HG02973 (cell line): Measurements from ENCODE around the gene LRP5.

Source experiments
- ATAC-seq: cut with Tn5 transposase; IDR thresholded peaks from one replicate; pipeline ENCODE4 v1.9.1; 2021; ENCODE audit warnings: moderate library complexity; ENCODE audit not compliant: unreplicated experiment

LRP5 gene

DNA sequence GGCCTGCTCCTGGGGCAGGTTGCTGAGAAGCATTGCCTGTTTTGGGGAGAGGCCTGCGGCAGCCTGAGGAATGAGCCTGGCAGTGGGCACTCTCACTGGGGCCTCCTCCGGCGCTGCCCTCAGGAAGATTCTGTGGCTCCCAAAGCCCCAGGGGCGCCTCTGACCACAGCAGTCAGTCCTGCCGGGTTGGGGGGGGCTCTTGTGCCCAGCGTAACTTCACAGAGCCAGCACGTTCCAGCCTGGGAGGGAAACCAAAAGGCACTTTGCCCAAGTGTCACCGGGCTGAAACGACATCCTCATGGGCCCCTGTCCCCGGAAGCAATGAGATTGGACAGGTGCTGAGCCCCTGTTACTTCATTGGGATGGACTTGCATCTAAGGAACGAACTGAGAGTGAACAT, 4.3 kb upstream of the LRP5 start:
- no peak for ATAC-seq

DNA sequence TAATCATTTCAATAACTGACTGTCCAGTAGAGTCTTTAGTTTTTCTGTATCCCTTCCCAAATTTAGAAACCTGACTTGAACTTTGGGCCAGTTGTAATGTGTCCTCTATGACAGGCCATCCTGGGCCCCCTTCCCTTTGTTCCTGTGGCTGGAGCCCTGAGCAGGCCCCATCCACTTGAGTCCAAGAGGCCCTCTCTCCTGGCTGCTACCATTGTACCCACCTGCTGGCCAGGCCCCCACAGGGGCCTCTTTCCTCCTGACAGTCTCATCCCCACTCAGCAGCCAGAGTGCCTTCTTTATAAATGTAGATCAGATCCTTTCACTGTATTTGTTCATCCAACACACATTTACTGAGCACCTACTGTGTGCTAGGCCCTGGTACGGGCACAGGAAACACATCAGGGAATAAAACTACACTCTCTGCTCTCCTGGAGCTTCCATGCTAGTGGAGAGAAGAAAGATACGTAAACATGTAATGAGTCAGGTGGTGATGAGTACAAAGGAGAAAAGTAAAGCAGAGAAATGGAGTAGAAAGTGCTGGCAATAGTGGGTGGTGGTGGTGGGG, 2.7 kb upstream of the LRP5 start:
- ATAC-seq, result no peak

DNA sequence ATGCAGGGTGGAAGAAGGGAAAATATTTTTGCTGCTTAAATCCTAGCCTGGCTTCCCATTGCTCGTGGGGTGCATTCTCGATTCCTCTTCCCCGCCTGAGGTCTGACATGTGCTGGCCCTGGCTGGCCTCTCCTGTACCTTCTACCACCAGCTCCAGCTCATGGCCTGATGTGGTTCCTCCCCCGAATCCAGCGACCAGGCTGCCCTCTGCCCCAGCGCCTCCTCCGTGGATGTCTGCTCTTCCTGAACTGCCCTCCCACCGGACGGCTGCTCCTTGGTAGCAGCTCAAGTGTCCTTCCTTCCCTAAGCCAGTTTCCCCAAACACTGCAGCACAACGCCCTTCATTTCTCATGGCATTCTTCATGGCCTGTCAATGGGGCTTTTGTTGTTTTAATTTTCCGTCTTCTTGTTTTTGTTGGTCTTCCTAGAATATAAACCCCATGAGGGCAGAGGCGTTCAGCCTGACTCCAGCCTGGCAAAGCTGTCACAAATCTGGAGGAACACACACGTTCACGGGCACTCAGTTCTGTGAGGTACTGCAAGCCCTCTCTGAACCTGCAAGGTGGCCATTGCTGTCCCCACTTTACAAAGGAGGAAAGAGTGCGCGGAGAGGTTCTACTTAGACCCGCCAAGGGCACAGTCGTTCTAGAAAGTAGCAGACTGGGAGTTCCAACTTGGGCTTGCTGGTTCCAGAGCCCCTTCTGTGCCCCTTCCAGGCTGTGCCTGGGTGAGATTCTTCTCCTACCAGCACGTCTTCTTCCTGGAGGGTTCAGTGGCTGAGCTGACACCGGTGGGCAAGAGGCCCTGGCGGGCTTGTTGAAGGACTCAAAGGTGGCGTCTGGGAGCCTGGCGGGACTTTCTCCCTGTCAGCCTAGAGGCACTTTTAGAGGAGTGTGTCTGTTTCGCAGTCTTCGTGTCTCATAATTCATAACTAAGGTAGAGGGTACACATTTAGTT, 953 bp upstream of the LRP5 start:
- no peak for ATAC-seq

DNA sequence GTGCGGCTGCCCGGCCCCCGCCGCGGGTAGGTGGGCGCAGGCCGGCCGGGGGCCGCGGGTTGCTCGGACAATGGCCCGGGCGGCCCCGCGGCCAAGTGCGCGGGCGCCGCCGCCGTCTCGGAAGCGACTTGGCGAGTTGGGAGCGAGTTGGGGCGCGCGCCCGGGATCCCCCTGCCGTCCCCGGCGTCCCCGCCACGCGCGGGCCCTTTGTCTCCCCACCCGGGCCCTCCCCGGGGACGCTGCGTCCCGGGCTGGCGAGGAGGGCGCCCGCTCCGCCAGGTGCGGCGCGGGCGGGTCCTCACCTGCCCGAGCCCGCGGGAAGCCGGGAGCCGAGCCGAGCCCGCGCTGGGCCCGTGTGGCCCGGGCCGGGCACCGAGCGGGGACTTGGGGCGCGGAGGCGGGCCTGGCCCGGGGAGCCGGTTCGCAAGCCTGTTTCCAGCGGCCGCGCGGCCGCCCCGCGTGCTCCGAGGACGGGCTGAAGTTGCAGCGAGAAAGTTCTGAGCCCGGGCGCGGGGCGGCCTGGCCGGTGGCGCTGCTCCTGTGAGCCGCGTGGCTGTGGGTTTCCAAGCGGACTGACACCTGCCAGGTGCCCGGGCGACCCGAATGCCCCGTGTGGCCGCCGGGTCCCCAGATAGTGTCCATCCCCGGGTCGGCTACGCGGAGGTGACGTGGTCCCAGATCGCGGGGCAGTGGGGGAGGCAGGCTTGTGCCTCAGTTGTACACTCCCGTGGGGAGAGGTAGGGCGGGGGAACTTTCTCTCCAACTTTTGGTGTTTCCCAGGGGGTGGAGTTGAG, 586 bp downstream of the LRP5 start:
- ATAC-seq, result no peak

DNA sequence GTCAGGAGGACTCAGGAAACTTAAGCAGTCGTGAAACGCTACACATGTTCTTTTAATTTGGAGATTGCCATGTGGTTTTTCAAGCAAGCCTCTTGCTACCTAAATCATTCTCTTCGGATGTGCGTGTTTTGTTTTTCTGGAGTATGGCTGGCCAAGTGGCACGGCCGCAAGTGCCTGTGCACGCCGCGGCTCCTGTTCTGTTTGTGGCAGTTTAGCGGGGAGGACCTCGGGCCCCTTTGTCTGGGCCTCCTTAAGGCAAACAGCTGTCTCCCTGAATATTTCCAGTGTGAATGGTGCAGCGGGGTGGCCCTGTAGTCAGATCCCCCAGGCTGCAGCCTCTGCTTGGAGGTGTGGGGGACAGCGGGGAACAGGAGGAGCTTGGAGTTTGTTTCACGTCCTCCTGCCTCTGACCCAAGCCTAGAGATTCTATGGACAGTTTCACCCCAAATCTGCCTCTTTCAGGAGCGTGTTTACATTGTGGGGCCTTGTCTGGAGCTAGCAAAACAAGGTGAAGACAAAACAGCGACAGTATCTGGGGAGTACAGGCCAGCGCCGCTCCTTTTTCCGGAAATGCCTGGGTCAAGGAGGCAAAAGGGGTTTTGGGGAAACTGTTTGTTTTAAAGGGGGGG, 1.3 kb downstream of the LRP5 start:
- ATAC-seq, result no peak

DNA sequence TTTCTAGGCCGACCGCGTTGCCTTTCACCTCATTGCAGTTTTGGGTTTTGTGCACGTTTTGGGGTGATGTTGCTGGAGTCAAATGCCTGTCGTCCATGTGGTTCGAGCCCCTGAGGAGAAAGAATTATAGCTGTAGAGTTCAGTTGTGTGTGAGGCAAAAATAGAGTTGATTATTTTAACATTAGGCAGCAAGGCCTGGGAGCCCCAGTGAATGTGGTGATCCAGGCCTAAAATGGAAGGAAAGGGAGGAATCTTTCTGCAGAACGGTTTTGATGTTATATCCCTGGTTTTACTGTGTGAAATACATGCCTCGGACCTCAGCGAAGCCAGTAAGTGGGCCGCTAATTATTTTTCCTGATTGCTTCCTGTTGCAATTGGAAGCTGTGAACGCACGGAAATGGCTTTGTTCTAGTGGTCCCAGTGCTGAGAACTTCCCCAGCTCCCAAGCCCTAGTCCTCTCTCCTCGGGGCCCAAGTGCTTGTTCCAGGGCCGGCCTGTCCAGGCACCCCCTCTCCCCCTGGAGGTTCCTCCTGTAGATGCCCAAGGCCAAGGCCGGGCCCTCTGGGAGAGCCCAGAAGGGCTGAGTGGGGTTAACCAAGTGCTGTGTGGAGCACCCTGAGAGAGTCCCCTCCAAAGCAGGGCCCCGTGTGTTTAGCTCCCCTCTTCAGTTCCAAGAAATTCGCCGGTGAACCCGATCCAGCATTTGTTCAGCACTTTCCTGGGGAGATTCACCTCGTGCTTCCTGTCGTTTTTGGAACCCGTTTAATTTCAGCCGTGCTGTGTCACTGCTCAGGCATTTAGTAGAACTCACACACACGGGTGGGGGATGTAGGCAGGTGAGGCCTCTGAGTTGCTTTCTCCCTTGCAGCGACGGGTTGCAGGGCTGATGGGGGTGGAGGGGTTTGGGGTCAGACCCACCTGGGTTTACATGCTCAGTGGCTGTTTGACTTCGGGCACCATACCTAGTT, 2.1 kb downstream of the LRP5 start:
- ATAC-seq, result no peak

DNA sequence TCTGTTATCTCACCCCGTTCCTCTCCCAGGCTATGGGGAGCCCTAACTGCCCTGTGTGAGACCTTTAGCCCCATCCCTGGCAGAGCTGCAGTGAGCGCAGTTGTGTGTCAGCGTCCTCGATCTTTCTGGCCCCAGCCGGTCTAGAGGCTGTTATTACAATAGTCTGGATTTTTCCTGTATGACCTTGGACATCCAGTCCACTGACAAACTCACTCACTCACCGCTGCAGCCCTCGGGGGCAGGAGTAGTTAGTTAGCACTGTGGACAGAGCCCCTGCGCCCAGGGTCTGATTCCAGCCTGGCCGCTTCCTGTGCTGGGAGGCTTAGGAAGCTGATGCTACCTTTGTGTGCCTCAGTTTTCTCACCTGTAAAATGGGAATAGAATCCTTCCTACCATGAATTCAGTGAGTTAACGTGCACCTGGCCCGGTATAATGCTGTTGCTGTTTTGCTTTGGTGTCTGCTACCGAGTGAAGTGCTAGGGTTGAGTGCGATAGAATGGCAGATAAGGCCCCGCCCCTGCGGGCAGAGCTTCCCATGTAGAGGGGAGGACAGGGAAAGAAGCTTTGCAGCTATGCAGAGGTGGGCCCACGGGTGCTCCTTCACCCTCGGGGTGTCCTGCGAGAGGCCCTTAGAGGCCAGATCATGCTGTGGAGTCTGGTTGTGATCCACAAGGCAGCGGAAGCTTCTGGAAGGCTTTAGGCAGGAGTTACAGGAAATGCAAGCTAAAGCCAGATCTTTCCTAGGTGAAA, 3.0 kb downstream of the LRP5 start:
- ATAC-seq, result no peak

DNA sequence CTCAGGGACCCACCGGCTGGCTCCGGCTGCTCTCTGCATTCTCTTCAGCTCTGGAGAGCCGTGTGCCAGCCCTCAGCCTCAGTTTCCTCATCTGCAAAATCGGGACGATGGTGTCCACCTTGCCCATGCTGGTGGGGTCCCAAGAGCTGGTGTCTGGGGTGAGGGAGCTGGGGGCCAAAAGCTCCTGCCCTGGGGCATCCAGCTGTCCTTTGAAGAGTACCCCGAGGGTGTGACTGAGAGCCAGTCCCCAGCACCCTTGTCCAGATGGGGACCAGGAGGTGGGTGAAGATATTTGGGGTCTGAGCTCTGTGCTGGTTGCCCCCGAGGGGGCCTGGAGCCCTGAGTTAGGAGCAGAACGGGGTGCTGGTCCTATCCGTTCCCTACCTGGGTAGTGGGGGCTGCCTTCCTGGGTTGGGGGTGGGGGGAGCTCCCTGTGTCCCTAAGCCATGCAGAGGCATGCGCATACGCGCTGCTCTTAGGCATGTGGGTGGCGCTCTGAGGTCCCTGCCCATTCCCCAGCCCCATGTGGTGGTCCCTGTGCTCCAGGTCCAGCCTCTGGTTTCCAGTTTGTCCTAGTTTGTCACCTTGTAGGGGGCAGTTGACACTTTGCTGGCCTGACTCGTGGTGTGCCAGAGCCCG, 4.9 kb downstream of the LRP5 start:
- no peak for ATAC-seq

DNA sequence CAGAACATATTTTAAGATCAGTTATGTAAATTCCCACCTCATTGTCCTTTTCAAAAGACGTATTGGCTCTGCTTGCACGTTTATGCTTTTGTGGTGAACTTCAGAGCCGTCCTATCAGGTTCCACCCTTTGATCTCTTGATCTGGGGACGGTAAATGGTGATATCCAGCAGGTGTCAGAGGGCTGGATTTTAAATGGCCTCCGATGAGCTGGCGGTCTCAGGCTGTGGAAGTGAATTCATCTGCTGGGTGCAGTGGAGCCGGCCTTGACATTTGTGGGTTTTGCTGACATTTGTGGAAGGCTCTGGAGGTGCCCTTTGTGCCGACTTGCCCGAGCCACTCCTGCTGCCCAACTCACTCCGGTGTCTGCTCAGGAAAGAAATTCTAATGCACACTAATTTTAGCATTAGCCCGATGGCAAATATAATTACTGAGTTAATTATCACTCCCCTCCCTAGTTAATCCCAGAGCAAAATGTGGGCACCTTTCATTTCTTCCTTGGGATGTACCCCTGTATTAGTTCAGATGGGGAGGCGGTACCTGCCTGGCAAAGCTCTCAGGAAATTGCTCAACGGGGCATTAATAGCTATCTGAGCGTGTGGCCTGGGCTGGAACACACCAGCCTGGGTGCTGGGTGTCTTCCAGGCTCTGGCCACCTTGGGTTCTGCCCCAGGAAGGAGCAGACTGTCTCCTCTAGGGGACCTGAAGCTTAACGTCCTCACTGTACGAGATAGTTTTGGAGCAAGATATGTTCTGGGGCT, 9.1 kb downstream of the LRP5 start:
- no peak for ATAC-seq

DNA sequence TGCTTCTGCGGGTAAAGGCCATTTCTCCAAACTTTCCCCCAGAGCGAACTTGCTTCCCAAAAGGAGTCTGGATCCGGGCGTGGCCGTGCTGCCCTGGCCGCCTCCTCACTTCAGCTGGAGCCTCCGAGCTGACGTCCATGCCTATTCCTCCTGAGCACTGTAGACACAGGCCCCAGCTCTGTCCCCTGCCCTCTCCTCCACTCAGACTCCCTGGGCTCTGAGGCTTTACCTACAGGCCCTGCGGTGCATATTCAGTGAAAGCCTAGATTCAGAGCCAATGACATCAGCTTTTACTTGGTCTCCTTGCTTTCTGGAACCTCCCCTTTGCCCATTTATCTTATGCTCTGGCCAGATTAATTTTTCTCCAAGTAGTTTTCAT, 9.7 kb downstream of the LRP5 start:
- no peak for ATAC-seq

DNA sequence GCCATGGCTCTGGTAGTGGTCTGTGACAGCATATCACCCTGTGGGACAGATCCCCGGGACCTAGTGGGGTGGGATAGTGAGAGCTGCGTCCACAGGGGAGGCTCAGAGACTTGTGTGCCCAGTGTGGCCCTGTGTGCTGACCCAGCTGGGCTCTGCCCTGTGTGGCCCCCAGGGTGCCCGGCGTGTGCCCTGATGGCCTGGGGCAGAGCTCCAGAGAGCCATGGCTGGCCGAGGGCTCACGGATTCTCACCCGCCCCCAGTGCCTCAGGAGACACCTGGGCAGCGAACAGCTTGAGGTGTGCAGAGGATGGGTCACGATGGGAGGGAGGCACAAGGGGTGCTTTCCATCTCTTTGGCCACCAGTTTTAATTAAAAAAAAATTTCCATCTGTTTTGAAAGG, 11.8 kb downstream of the LRP5 start:
- no peak for ATAC-seq

DNA sequence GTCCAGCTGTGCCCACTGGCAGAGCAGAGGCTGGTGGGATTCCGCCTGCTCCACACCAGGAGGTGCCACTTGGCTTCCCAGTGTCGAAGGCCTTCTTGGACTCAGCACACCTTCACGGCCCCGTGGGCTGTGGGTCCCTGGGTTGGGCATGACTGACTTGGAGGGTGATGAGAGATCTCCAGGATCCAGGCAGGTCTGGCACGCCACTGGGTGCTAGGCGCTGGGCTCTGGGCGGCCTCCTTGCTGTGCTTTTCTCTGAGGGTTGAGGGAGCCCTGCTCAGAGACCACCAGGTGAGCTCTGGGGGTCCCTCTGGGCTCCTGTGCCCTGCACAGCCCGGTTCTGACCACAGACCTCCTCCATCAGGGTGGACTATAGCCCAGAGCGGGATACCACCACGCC, 12.3 kb downstream of the LRP5 start:
- ATAC-seq, result no peak

DNA sequence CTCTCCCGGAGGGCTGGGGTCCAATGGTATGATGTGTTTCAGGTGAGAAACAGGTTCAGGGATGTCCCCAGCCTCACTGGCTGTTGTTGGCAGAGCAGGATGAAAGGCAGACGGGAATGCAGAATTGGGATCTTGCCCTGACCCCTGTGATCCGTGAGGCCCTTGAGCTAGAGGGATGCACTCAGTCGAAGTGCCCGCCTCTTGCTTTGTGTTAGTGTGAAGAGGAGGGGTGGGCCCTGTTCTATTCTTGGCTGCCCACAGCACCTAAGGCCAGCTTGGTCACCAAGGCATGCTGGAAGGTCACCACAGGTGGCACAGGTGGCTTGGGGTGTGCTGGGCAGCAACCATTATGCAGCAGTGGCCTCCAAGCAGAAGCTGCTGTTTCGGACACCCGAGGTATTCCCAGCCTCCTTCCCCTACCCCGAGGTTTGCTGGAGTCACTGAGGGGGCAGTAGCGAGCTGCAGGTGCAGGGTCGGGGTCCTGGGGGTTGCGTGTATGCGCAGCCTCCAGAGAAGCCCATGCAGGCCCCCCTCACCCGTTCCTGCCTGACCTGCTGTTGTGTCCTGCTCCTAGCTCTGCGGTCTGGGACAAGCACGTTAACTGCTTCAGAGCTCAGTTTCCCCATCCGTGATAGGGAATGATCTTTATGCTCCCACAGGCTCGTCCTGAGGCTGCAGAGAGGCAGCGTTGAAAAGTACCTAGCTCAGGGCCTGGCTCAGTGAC, 13.0 kb downstream of the LRP5 start:
- no peak for ATAC-seq

DNA sequence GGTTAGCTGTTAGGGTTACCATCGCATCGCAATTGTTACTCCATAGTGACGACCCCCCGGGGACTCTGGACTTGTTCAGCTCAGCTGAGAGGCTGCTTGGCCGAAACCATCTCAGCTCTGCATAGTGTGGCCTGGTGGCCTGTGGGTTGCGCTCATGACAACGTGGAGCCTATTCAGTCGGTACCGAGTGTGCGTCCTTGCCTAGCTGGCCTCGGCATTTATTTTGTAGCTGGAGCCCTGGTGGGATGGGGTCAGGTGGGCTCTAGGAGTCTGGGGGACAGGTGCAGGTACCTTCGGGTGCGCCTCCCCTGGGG, 13.5 kb downstream of the LRP5 start:
- no peak for ATAC-seq

DNA sequence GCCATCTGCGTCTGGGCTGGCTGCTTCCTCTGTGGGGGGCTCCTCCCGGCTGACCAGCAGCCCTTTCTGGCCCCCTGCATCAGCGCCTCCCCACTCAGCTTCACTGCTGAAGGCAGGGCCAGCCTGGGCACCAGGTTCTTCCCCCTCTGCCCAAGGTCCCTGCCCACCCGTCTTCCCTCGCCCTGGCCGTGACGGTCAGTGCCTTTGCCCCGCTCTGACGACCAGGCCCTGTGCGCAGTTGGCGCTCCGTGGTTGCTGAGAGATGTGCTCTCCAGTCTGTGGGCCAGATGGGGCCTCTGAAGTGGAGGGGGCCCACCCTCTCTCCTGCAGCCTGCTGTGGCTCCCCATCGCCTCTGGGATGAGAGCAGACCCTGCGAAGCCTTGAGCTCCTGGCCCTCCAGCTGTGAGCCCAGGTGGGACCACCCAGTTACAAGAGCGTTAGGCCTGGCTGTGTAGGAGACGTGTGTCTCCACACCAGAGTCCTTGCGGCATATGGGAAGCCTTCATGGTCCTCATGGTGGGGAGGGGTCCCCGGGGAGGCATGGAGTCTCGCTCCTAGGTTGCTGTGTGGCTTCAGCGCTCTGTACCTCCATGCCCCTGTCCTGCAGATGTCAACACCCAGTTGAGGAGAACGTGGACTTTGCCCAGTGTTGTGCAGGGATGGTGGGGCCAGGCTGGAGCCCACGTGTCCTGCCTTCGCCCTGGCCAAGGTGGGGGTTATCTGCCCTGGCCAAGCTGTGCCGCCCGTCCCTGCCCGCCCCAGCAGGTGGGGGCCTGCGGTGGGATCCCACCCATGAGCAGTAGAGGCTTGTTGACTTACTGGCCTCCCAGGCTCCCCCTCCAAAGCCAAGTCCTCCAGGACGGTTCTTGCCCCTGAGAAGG, 14.2 kb downstream of the LRP5 start:
- ATAC-seq, result no peak

DNA sequence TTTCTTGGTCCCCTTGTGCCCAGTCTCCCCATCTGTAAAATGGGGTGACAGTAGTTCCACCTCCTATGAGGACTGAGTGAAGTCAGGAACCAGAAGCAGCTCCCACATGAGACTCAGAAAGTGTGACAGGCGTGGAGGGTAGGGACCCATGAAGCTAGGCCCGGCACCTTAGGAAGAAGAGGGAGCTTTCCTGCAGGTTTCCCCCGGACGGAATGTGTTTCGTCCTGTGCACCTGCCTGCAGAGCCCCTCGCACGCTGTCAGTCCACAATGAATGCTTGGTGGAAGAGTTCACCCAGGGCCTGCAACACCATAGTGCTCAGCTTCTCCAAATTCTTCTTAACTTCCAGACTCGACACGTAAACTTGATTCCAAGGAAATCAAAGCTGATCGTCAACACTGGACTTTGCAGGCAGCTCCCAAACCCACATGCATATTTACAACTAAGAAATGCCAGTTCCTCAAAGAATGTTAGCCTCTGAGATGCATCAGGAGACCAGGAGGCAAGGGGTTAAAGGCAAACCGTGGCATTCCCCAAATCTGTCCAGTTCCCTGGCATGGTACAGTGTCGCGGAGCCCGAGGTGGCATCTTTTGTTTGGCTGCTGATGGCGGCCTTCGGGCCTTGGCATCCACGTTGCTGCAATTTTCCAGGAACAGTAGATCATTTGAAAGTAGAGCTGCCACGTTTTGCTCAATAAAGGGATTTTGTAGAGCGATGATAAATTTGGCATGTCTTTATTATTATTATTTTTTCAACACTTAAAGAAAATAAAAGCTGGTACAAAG, 15.4 kb downstream of the LRP5 start:
- ATAC-seq, result no peak
